OCI-M2 (cell line): Measurements from ENCODE around the gene ADA.
"Not testable (repeated sequence)": the region's sequence is repeated elsewhere in the genome, so short reads cannot be mapped to it uniquely, and the experiment has no call there.

Source experiments
- DNase-seq: peaks from one replicate; lab custom pipeline; 2025; ENCODE audit not compliant: unreplicated experiment; lab: John Stamatoyannopoulos, UW

Gene ADA

GRCh38 chr20:44651684-44652423 lies at the start of gene ADA:
Gene ADA, minus strand, starts transcription at chr20:44651699. Its CDS starts 92 bp downstream, at chr20:44651607.
- DNase-seq = no peak

DNA sequence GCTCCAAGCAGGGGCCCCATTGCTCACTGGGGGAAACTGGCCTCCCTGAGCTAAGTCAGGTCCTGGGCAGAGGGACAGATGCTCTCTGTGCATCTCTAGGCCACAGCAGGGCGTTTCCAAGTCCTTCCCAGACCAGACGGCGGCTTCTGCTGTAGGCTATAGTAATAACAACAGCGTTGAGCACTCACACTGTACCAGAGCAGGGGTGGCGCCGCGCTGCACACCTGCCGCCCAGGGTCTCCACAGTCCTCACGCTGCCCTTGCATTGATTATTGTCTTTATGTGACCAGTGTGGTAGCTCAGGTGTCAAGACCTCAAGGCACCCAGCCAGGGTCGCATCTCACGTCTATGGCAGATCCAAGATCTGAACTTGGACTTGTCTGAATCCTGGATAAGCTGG lies 48.8 kb upstream of the ADA start:
- DNase-seq = no peak

DNA sequence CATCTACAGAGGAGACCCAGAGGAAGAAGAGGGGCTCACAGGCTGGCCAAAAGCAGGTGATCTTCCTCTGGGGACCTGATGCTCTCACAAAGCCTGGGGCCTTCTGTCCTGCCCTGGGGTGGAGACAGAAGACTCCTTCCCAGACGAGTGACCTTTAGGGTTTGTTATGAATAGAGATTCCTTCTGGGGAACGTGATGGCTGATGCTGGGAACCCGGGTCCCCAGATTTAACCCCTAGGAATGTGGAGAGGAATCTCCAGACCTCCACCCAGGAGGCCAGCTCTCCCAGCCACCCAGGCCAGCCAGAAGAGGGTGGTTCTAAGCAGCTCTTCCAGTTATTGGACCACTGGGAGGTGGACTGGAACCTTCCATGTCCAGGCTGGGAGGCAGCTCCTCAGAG lies 46.9 kb upstream of the ADA start:
- no peak for DNase-seq

DNA sequence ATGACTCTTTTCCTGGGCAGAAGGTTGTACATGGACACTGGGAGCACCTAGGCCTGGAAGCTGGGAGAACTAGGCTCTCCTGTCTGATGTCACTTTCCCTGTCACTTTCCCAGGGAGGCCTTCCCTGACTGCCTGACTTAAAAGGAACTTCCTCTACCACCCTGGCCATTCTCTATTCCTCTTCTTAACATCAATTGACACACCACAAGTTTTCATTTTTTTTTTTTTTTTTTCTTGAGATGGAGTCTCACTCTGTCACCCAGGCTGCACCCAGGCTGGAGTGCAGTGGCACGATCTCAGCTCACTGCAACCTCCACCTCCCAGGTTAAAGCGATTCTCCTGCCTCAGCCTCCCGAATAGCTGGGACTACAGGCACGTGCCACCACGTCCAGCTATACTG lies 45.5 kb upstream of the ADA start:
- DNase-seq = not testable (repeated sequence)

DNA sequence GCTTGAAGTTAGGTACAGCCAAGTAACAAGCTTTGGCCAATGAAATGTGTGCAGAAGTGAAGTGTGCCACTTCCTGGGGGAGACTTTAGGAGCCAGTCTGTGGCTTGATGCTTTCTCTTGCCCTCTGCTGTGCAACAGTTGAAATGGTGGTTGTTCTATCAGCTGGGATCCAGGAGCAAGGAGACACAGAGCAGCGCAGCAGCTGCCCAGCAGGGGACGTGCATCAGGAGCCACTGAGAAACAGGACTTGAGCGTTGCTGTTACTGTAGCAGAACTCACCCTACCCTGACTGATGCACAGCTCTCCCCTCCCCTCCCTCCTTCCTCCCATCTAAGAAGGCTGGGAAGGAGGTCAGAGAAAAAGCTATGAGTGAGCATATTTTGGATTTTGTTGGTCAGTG lies 44.8 kb upstream of the ADA start:
- DNase-seq = no peak

- no peak for DNase-seq
Observed at GRCh38 chr20:44695674-44696300, 44.3 kb upstream of the ADA start.

DNA sequence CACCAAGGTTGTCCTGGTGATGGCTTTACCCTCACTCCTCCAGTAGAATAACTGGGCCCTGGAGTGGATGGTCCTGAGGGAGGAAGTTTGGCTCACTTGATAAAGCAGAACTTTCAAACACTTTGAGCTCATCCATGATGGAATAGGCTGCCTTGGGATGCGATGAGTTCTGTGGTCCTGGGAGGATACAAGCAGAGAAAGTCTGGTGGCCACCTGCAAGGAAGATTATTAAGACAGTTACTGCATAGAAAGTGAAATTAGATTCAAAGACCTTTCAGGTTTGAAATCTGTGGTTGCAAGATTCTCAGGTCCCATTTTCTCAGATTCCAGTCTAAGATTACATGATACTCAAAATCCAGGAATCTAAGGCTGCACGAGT lies 43.8 kb upstream of the ADA start:
- no peak for DNase-seq

DNA sequence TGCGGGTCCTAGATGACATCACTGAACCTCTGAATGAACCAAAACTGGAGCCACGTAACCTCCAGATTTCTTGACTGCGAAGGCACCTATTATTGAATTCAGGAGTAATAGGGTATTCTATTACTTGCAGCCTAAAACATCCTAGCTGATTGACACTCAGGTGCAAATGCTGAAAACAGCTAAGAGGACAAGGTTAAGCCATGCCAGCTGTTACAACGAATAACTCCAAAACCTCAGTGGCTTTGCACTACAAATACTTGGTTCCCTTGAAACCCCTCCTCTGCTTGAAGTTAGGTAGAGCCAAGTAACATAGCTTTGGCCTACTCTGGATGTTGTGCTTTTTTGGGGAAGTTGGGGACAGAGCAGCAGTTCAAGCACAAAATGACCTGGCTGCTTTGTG lies 42.7 kb upstream of the ADA start:
- no peak for DNase-seq

DNA sequence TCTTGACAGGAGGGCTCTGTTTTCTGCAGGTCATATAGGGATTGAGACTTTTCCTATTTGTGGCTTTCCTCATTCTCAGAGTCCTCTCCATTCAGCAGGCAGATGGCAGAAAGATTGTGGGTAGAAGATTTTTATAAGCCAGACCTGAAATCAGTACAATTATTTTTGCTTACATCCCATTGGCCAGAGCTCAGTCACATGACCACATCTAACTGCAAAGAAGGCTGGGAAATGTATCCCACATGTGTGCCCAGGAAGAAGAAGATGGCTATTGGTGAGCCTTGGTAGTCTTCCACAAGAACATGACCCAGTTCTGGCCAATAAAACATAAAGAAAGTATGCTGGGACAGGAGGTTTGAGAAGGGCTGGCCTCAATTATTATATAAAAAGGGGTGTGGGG lies 42.1 kb upstream of the ADA start:
- DNase-seq = no peak

DNA sequence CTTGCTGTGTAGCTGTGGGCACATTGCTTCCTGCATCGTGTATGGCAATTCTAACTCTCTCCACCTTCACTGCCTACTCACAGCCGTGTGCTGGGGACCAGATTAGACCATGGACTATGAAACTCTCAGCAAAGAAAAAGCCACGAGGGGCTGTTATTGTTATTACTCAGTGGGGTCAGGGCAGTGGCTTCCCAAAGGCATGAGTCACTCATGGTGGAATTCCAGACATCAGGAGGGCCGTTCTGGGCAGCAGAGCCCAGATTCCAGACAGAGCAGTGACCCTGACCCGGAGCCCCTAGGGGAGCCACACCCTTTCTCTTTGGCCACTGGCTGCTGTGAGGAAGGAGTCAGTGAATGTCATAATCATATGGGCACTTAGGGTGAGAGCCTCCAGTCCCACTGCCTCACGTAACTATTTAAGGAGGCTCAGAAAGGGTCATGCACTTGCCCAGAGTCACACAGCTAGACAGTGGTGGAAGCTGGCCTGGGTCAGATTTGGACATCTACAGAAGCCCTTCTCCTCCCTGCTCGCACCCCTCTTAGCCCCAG lies 41.5 kb upstream of the ADA start:
- DNase-seq = no peak

- DNase-seq = no peak
Observed at GRCh38 chr20:44691424-44692423, 40.2 kb upstream of the ADA start.

DNA sequence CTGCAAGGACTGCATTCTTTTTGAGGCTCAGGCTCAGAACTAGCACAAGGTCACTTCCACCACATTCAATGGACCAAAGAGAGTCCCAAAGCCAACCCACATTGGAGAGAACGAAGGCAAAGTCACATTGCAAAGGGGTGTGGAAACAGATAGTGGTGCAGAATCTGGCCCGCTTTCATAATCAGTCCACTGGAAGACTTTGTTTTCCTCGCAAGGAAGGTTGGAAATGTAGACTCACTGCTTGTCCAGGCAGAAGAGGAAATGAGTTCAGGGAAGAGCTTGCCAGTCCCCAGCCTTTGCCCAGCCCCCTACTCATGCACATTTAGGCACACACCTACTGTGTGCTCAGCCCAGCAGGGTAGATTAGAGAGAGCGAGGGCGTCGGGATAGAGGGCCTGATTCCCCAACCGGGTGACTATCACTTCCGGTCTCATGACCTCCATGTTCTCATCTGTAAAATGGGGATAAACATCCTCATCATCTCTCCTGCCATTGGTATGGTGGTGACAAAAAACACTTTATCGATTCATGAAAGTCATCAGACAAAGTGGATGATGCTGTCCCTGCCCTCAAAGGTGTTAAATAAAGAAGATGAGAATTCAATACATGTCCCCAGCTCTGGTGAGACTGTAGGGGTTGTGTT lies 39.4 kb upstream of the ADA start:
- DNase-seq = no peak

DNA sequence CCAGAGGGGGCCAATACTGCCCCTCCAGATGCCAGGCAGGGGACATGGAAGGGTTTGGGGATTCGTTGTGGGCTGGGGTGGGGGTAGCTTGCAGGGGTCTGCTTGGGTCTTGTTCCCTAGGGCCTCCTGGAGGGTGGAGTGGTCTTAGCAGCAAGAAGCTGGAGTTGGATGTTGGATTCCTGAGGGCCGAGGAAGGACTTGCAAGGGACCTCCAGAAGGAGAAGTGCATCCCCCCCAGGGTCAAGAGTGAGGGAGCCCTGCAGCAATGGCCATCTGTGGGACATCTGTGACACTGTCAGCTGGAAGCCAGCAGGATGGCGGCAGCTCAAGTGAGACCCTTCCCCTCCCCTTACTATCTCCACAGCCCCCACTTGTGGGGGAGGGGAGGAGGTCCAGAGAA lies 38.3 kb upstream of the ADA start:
- DNase-seq = no peak

DNA sequence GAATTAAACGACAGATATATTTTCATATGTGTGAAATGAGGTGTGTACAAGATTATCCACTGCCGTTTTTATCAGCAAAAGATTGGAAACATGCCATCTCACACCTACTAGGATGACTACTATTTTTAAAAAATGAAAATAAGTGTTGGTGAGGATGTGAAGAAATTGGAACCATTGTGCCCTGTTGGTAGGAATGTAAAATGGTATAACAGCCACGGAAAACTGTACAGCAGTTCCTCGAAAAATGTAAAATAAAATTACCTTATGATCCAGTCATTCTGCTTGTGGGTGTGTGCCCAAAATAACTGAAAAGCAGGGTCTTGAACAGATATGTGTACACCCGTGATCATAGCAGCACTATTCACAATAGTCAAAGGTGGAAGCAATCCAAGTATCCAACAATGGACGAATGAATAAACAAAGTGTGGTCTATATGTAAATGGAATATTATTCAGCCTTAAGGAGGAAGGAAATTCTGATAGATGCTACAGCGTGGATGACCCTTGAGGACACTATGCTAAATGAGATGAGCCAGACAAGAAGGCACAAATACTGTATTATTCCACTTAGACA lies 36.6 kb upstream of the ADA start:
- no peak for DNase-seq

DNA sequence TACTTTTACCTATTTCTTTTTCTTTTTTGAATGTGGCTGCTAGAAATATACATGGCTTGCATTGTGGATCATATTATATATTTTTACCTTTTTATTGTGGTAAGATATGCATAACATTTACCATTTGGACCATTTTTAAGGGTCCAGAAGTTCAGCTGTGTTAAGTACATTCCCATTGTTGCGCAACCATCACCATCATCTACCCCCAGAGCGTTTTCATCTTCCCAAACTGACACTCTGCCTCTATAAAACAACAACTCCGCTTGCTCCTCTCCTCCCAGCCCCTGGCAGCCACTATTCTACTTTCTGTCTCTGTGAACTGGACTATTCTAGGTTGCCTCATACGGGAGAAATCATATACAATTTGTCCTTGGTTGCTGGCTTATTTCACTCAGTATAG lies 35.4 kb upstream of the ADA start:
- DNase-seq = no peak

GRCh38 chr20:44684047-44684967 lies 32.8 kb upstream of the ADA start:
- no peak for DNase-seq

DNA sequence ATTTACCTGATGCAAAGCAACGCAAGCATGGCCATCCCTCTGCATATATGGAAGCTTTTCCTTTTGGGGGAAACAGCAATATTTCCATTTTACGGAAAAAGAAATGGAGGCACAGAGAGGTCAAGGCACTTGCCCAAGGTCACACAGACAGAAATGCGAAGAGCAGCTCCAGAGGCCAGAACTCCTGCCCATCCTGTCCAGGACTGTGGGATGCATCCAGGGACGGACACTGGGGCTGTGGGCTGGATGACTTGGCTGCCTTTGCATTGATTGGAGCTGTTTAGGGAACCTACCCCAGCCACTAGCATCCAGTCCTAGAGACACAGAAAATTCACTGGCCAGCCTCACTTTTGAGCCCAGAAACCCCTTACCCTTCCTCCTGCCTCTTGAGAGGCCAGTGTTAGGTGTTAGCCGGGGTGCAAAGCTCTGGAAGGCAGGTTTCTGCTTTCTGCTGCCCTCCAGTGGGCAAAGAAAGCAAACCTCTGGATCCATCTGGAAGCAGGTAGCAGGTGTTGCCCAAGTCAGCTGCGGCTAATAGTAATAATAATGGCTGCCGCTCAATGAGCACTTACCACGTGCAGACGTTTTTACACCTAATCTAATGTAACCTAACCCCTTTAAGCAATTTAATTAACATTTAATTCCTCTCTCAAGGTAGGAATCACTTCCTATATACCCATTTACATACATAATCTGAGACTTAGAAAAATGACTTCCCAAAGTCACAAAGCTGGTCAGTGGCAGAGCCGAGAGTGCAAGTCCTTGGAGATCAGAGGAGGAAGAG lies 32.0 kb upstream of the ADA start:
- DNase-seq = no peak

DNA sequence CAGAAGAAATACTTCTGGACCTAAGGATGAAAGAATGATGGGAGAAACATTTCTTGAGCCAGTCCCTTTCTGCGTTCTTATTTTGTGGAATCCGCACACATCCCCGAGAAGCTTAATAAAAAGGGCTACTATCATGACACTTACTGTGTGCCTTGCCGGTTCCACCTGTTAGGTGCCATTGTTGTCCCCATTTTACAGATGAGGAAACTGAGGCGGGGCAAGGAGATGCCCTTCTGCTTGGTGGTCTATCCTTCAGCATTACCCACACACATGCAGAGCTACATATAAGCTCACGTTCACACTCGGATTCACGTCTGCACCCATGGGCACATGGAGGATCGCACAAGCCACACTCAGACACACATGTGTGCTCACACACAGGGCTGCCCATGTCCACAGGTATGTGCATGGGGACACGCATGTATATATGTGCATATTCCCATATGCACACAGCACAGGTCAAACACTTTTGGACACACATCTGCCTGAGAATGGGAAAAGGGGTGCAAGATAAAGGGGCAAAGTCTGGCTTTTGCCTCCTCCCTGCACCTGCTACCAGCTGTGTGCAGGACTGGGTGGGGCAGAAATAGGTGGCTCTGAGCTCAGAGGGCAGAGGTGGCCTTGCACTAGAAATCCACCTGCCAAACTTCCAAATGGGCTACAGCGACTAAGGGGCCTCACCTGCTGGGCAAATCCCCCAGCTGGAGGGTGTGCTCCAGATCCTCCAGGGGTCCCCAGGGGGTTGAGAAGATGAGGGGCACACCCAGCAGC lies 30.5 kb upstream of the ADA start:
- no peak for DNase-seq
